GM19467 (cell line): ENCODE results near the gene PSMC3.
A peak's percentile ranks its signal among the peaks of the same experiment; 100 is the strongest.

Experiments used
- ATAC-seq: cut with Tn5 transposase; IDR thresholded peaks from one replicate; pipeline ENCODE4 v1.9.1; 2021; ENCODE audit warnings: mild to moderate bottlenecking, moderate library complexity; ENCODE audit not compliant: unreplicated experiment

Gene PSMC3

GRCh38 chr11:47426062-47426956 lies at the start of gene PSMC3:
TSS of gene PSMC3 (minus strand) at chr11:47426439. CDS start at chr11:47426279, 160 bp downstream.
- peak; percentile 88 for ATAC-seq

GRCh38 chr11:47470671-47471070 lies 44.4 kb upstream of the PSMC3 start:
- no peak for ATAC-seq

GRCh38 chr11:47469361-47470179 lies 43.3 kb upstream of the PSMC3 start:
- ATAC-seq: no peak

- no peak for ATAC-seq
Observed at GRCh38 chr11:47468598-47469214, 42.5 kb upstream of the PSMC3 start.

- ATAC-seq: no peak
Observed at GRCh38 chr11:47467357-47467756, 41.1 kb upstream of the PSMC3 start.

GRCh38 chr11:47466701-47467250 lies 40.5 kb upstream of the PSMC3 start:
- no peak for ATAC-seq

GRCh38 chr11:47466201-47466600 lies 40.0 kb upstream of the PSMC3 start:
- ATAC-seq: no peak

- ATAC-seq: no peak
Observed at GRCh38 chr11:47464483-47464882, 38.2 kb upstream of the PSMC3 start.

- no peak for ATAC-seq
Observed at GRCh38 chr11:47461876-47462275, 35.6 kb upstream of the PSMC3 start.

GRCh38 chr11:47460571-47461235 lies 34.5 kb upstream of the PSMC3 start:
- no peak for ATAC-seq

GRCh38 chr11:47454258-47454671 lies 28.0 kb upstream of the PSMC3 start:
- peak; percentile 78 for ATAC-seq

GRCh38 chr11:47453365-47453764 lies 27.1 kb upstream of the PSMC3 start:
- no peak for ATAC-seq

- ATAC-seq: no peak
Observed at GRCh38 chr11:47451990-47452389, 25.8 kb upstream of the PSMC3 start.

- no peak for ATAC-seq
Observed at GRCh38 chr11:47451436-47451835, 25.2 kb upstream of the PSMC3 start.

GRCh38 chr11:47449541-47449940 lies 23.3 kb upstream of the PSMC3 start:
- ATAC-seq: no peak

- no peak for ATAC-seq
Observed at GRCh38 chr11:47448566-47449427, 22.6 kb upstream of the PSMC3 start, which contains the start of gene RAPSN. TSS of gene RAPSN (minus strand) at chr11:47449136. CDS start at chr11:47448964, 172 bp downstream.

GRCh38 chr11:47447906-47448305 lies 21.7 kb upstream of the PSMC3 start:
- ATAC-seq: no peak

- ATAC-seq: no peak
Observed at GRCh38 chr11:47446833-47447232, 20.6 kb upstream of the PSMC3 start.

- no peak for ATAC-seq
Observed at GRCh38 chr11:47445840-47446239, 19.6 kb upstream of the PSMC3 start.
